H1 (cell line): Measurements from ENCODE around the gene SUB1. TPM values are rescaled to one million over a fixed set of nuclear protein-coding genes. Genes with fewer than 3 reads are reported as not detected.

ENCODE experiments used
- CTCF ChIA-PET: fragments of 300-600 bp; sonication (Branson Sonifier 250); formaldehyde crosslinking; loops from one replicate; lab custom pipeline; 2021; ENCODE audit not compliant: partially characterized antibody; lab: Charles Lee
- POLR2A ChIA-PET: fragments of 300-600 bp; sonication (Branson Sonifier 250); formaldehyde crosslinking; loops from one replicate; lab custom pipeline; 2021; ENCODE audit warnings: inconsistent platforms; ENCODE audit not compliant: partially characterized antibody; lab: Charles Lee
- DNase-seq, 2 experiments: peaks; one replicate each; pipeline versions ENCODE4 v3.0.0 to v3.0.0-alpha.2; 2010 to 2022; ENCODE audit warnings: low spot score in 2 of 2, low read depth in 1 of 2, mixed read lengths in 1 of 2
- FAIRE-seq: peaks from 2 replicates; lab custom pipeline; 2011; peaks lifted over from hg19 to GRCh38; lab: Jason Lieb, UNC
- H2AFZ ChIP-seq: 2 replicates; pipeline ENCODE4 v1.8.1; 2012; ENCODE audit warnings: low read length, inconsistent platforms
- H2AK5ac ChIP-seq: 2 replicates; pipeline ENCODE4 v1.6.1; 2013; ENCODE audit warnings: low read depth, low read length
- H2BK120ac ChIP-seq: replicated peaks from 2 replicates; pipeline ENCODE3; 2013; ENCODE audit warnings: low read depth, low read length, inconsistent platforms
- H2BK12ac ChIP-seq: 2 replicates; pipeline ENCODE4 v1.6.1; 2013; ENCODE audit warnings: low read depth, low read length
- H2BK15ac ChIP-seq: 2 replicates; pipeline ENCODE4 v1.6.1; 2013; ENCODE audit warnings: low read length
- H2BK20ac ChIP-seq: 2 replicates; pipeline ENCODE4 v1.6.1; 2013; ENCODE audit warnings: low read length
- H2BK5ac ChIP-seq: 2 replicates; pipeline ENCODE4 v1.6.1; 2013; ENCODE audit warnings: low read depth, low read length
- H3K14ac ChIP-seq: 2 replicates; pipeline ENCODE4 v1.6.1; 2013; ENCODE audit warnings: inconsistent platforms; ENCODE audit not compliant: insufficient read length
- H3K18ac ChIP-seq: 2 replicates; pipeline ENCODE4 v1.6.1; 2013; ENCODE audit warnings: low read length; ENCODE audit errors: extremely low read depth
- H3K23ac ChIP-seq: 2 replicates; pipeline ENCODE4 v1.6.1; 2013; ENCODE audit warnings: inconsistent platforms; ENCODE audit not compliant: insufficient read length
- H3K23me2 ChIP-seq: 2 replicates; pipeline ENCODE4 v1.6.1; 2013; ENCODE audit warnings: low read depth, low read length
- H3K27ac ChIP-seq: 2 replicates; pipeline ENCODE4 v1.6.1; 2011; ENCODE audit warnings: low read depth, low read length, inconsistent platforms
- H3K27me3 ChIP-seq, 4 experiments: replicated peaks in 1 of 4; 1 replicate in 1 of 4; 2 replicates in 3 of 4; pipeline versions ENCODE4 v1.6.1 to v1.8.1; 2011 to 2013; ENCODE audit warnings: low read length in 3 of 4, mild to moderate bottlenecking in 3 of 4, inconsistent platforms in 2 of 4, mixed read lengths in 2 of 4, moderate library complexity in 1 of 4; ENCODE audit not compliant: control insufficient read depth in 3 of 4, insufficient read depth in 3 of 4; ENCODE audit errors: extremely low read depth in 1 of 4
- H3K36me3 ChIP-seq, 4 experiments: 2 replicates each; pipeline versions ENCODE4 v1.6.1 to v1.8.1; 2011 to 2013; ENCODE audit warnings: mild to moderate bottlenecking in 4 of 4, low read length in 3 of 4, moderate library complexity in 2 of 4, control low read depth in 1 of 4, inconsistent platforms in 1 of 4; ENCODE audit not compliant: insufficient read depth in 4 of 4, control insufficient read depth in 2 of 4
- H3K4ac ChIP-seq: replicated peaks from 2 replicates; pipeline ENCODE3; 2013; ENCODE audit warnings: low read length, low read depth, mixed read lengths, inconsistent platforms; ENCODE audit not compliant: insufficient read length
- H3K4me1 ChIP-seq, 4 experiments: replicated peaks in 1 of 4; 1 replicate in 1 of 4; 2 replicates in 3 of 4; pipeline versions ENCODE4 v1.6.1 to v1.8.1; 2011 to 2013; ENCODE audit warnings: low read length in 3 of 4, inconsistent platforms in 2 of 4, mixed read lengths in 1 of 4; ENCODE audit not compliant: insufficient read depth in 4 of 4, control insufficient read depth in 3 of 4
- H3K4me2 ChIP-seq, 2 experiments: 2 replicates each; pipeline versions ENCODE4 v1.6.1 to v1.8.1; 2011 to 2013; ENCODE audit warnings: low read depth in 2 of 2, low read length in 2 of 2, control low read depth in 1 of 2, inconsistent platforms in 1 of 2, mild to moderate bottlenecking in 1 of 2; ENCODE audit not compliant: insufficient read depth in 1 of 2
- H3K4me3 ChIP-seq, 4 experiments: fragments of 200-600, 300-600 bp in 1 of 4; sonication (generic), shearing (Covaris generic), sonication (Bioruptor Twin) in 1 of 4; 2 replicates each; pipeline versions ENCODE4 v1.5.1 to v1.8.1; 2011 to 2016; ENCODE audit warnings: low read length in 4 of 4, low read depth in 3 of 4, control low read depth in 2 of 4, inconsistent platforms in 2 of 4, mild to moderate bottlenecking in 2 of 4, mixed read lengths in 1 of 4, moderate library complexity in 1 of 4; ENCODE audit not compliant: insufficient read depth in 2 of 4; ENCODE audit errors: extremely low read depth in 1 of 4
- H3K56ac ChIP-seq: replicated peaks from 2 replicates; pipeline ENCODE3; 2013; ENCODE audit warnings: low read depth, mild to moderate bottlenecking, mixed read lengths, low read length, inconsistent platforms; ENCODE audit not compliant: insufficient read length
- H3K79me1 ChIP-seq: 2 replicates; pipeline ENCODE4 v1.6.1; 2013; ENCODE audit warnings: low read depth, low read length, control low read depth
- H3K79me2 ChIP-seq, 2 experiments: 2 replicates each; pipeline versions ENCODE4 v1.6.1 to v1.8.1; 2012 to 2013; ENCODE audit warnings: low read length in 2 of 2, mild to moderate bottlenecking in 2 of 2, inconsistent platforms in 1 of 2; ENCODE audit not compliant: insufficient read depth in 2 of 2, control insufficient read depth in 1 of 2
- H3K9ac ChIP-seq, 4 experiments: replicated peaks in 1 of 4; 1 replicate in 1 of 4; 2 replicates in 3 of 4; pipeline versions ENCODE4 v1.6.1 to v1.8.1; 2011 to 2013; ENCODE audit warnings: low read depth in 3 of 4, low read length in 3 of 4, control low read depth in 2 of 4, mild to moderate bottlenecking in 2 of 4, moderate library complexity in 2 of 4, inconsistent platforms in 1 of 4; ENCODE audit errors: extremely low read depth in 1 of 4
- H3K9me3 ChIP-seq, 2 experiments: 2 replicates each; pipeline versions ENCODE4 v1.6.1 to v1.8.1; 2012 to 2013; ENCODE audit warnings: mild to moderate bottlenecking in 2 of 2, moderate library complexity in 2 of 2, control low read depth in 1 of 2, inconsistent platforms in 1 of 2, low read depth in 1 of 2, low read length in 1 of 2, mixed read lengths in 1 of 2; ENCODE audit not compliant: insufficient read depth in 2 of 2
- H4K20me1 ChIP-seq, 2 experiments: replicated peaks in 1 of 2; 2 replicates each; pipeline versions ENCODE3 to v1.8.1; 2011 to 2013; ENCODE audit warnings: inconsistent platforms in 2 of 2, low read length in 2 of 2, mild to moderate bottlenecking in 1 of 2; ENCODE audit not compliant: insufficient read depth in 2 of 2, control insufficient read depth in 1 of 2
- H4K5ac ChIP-seq: 2 replicates; pipeline ENCODE4 v1.6.1; 2013; ENCODE audit warnings: low read length, low read depth, mixed read lengths, inconsistent platforms; ENCODE audit not compliant: insufficient read length
- H4K8ac ChIP-seq: 2 replicates; pipeline ENCODE4 v1.8.0; 2013; ENCODE audit warnings: mild to moderate bottlenecking, moderate library complexity, low read length, inconsistent platforms; ENCODE audit not compliant: insufficient read depth; ENCODE audit errors: extremely low read depth
- H4K91ac ChIP-seq: replicated peaks from 2 replicates; pipeline ENCODE3; 2013; ENCODE audit warnings: low read length, mixed read lengths, inconsistent platforms; ENCODE audit not compliant: insufficient read length
- BACH1 ChIP-seq: IDR thresholded peaks from 2 replicates; pipeline ENCODE4 v1.6.1; 2012; ENCODE audit warnings: low read length, improper control_type of control experiment
- CBX5 ChIP-seq: fragments of 300-800, 300-1000 bp; sonication (generic); IDR thresholded peaks from 2 replicates; pipeline ENCODE4 v1.7.1; 2016; ENCODE audit warnings: antibody characterized with exemption, low read length, low read depth
- EGR1 ChIP-seq: IDR thresholded peaks from 2 replicates; pipeline ENCODE4 v1.6.1; 2011; ENCODE audit warnings: low read depth, low read length, borderline replicate concordance
- KDM5A ChIP-seq: fragments of 200-600 bp; IDR thresholded peaks from 2 replicates; pipeline ENCODE4 v1.7.1; 2012; ENCODE audit warnings: mild to moderate bottlenecking, low read length, inconsistent platforms, mixed read lengths
- RNF2 ChIP-seq: fragments of 200-900, 300-1000 bp; sonication (generic); IDR thresholded peaks from 2 replicates; pipeline ENCODE4 v1.7.1; 2016; ENCODE audit warnings: borderline replicate concordance, low read depth, mild to moderate bottlenecking, antibody characterized with exemption, low read length; ENCODE audit not compliant: poor library complexity, severe bottlenecking; ENCODE audit errors: missing control alignments
- RXRA ChIP-seq: IDR thresholded peaks from 2 replicates; pipeline ENCODE4 v1.6.1; 2011; ENCODE audit warnings: low read depth, mild to moderate bottlenecking, low read length, moderate library complexity; ENCODE audit not compliant: insufficient read depth
- TCF12 ChIP-seq: IDR thresholded peaks from 2 replicates; pipeline ENCODE4 v1.6.1; 2011; ENCODE audit warnings: low read depth, mild to moderate bottlenecking, low read length
- WGBS, 2 experiments: shearing (Covaris generic) in 1 of 2; methylation state at CpG; one replicate each; pipeline versions ENCODE4 v1.1.6 to v1.1.7; 2013 to 2015; ENCODE audit warnings: low lambda C conversion rate in 2 of 2, mixed read lengths in 2 of 2, inconsistent platforms in 1 of 2, low coverage in 1 of 2, missing lambda C conversion rate in 1 of 2; ENCODE audit not compliant: insufficient replicate concordance in 2 of 2, insufficient coverage in 1 of 2, insufficient read length in 1 of 2; ENCODE audit errors: extremely low coverage in 1 of 2, missing lambda C conversion rate in 1 of 2; 5-methylcytosine and 5-hydroxymethylcytosine counted together
- polyA plus RNA-seq, 7 experiments: library from polyadenylated mRNA; depleted of rRNA in 3 of 7; stranded (reverse) in 5 of 7; unstranded in 2 of 7; fragments of >200 nt in 5 of 7; fragments of 200-250 nt in 2 of 7; gene quantifications; 1 replicate in 5 of 7; 2 replicates in 1 of 7; 4 replicates in 1 of 7; pipeline versions ENCODE4 v1.2.1 to v1.2.3, GENCODE V29; 2011 to 2013; ENCODE audit warnings: missing spikeins in 2 of 7, mixed read lengths in 2 of 7
- total RNA-seq: library from RNA; stranded (reverse); fragmentation: NEBNext Ultra II Directional; extraction: Animal tissue kit (Norgen Biotek cat#: 25700); gene quantifications from 2 replicates; pipeline ENCODE4 v1.2.1, GENCODE V29; 2021

Gene SUB1
- total and polyA plus RNA-seq, 2 of the 8 experiments (the other 6 are each of a cell fraction or from before 2014, with no cell fraction given): 83.9 to 325 TPM

DNA sequence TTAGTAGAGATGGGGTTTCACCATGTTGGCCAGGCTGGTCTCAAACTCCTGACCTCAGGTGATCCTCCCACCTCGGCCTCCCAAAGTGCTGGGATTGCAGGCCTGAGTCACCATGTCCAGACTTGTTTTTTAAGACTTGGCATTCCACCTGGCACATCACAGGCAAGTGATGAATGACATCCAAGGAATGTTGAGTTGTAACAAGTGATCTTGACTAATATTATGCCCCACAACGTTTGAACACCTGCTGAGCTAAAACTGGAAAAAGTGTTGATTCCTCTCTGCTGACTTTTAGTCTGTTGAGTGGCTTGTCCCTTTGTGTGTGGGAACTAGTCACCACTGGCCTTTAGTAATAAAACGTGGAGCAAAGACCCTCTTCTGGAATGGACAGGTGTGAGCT is 54.6 kb downstream of the SUB1 start:
- FAIRE-seq (no peak), DNase-seq (no peak)
- CTCF ChIA-PET: interaction anchor here (1.0 kb wide), 1 partner anchor 277 kb away, joined by 3 read pairs; no protein-coding TSS in a partner anchor
- no peak overlapping the region for H2AK5ac ChIP-seq
- POLR2A ChIA-PET: no interaction called here
- 87% methylated on average over 3 of the region's 3 CpGs; no CpG with 5 or more reads in 1 of the 2 experiments for WGBS, 2 experiments
- no peak for TF ChIP-seq KDM5A
- TF ChIP-seq CBX5: no peak
- no peak for TF ChIP-seq BACH1
- no peak for TF ChIP-seq RXRA
- TF ChIP-seq RNF2: no peak
- TF ChIP-seq TCF12: no peak
- no peak for TF ChIP-seq EGR1
- H2BK12ac ChIP-seq: no peak overlapping the region
- no peak overlapping the region for H2BK20ac ChIP-seq
- H3K4me1 ChIP-seq: no peaks in the 10 kb centered on the region
- H3K23ac ChIP-seq: no peak overlapping the region
- H3K79me2 ChIP-seq: no peaks in the 10 kb centered on the region
- no peak overlapping the region for H2BK5ac ChIP-seq
- no peak overlapping the region for H3K4me2 ChIP-seq
- no peak overlapping the region; the same call in 1 of the 2 replicates for H4K8ac ChIP-seq
- H3K79me1 ChIP-seq: no peaks in the 10 kb centered on the region
- no peak overlapping the region for H3K27ac ChIP-seq
- H3K14ac ChIP-seq: no peak overlapping the region
- no peak overlapping the region for H4K5ac ChIP-seq
- no peak overlapping the region for H3K4me3 ChIP-seq
- H3K23me2 ChIP-seq: no peaks in the 10 kb centered on the region
- H2AFZ ChIP-seq: no peak overlapping the region
- H3K27me3 ChIP-seq: no peaks in the 10 kb centered on the region
- no peak overlapping the region for H3K56ac ChIP-seq
- no peaks in the 10 kb centered on the region for H3K9me3 ChIP-seq
- no peak overlapping the region for H2BK120ac ChIP-seq
- H3K9ac ChIP-seq: no peak overlapping the region
- H3K4ac ChIP-seq: no peak overlapping the region
- no peaks in the 10 kb centered on the region for H4K20me1 ChIP-seq
- H3K18ac ChIP-seq: no peak overlapping the region
- H2BK15ac ChIP-seq: no peak overlapping the region
- H4K91ac ChIP-seq: no peak overlapping the region
- no peaks in the 10 kb centered on the region for H3K36me3 ChIP-seq
